GM21576 (cell line): ENCODE results near the gene GRIK5.
"Not testable (repeated sequence)": the region's sequence is repeated elsewhere in the genome, so short reads cannot be mapped to it uniquely, and the experiment has no call there.

ENCODE experiments used
- ATAC-seq: cut with Tn5 transposase; IDR thresholded peaks from one replicate; pipeline ENCODE4 v1.9.1; 2021; ENCODE audit warnings: mild to moderate bottlenecking, moderate library complexity; ENCODE audit not compliant: unreplicated experiment

GRIK5 gene

GRCh38 chr19:42051166-42052115, 18.6 kb downstream of the GRIK5 start:
- no peak for ATAC-seq

- ATAC-seq, result no peak
These were observed 21.0 kb downstream of the GRIK5 start for GRCh38 chr19:42048992-42049391.

- ATAC-seq, result no peak
These were observed 24.4 kb downstream of the GRIK5 start for GRCh38 chr19:42045575-42045974.

GRCh38 chr19:42042455-42043170, 27.4 kb downstream of the GRIK5 start:
- no peak for ATAC-seq

GRCh38 chr19:42040491-42040890, 29.5 kb downstream of the GRIK5 start:
- not testable (repeated sequence) for ATAC-seq

GRCh38 chr19:42040031-42040430, 30.0 kb downstream of the GRIK5 start:
- no peak for ATAC-seq

- ATAC-seq, result no peak
These were observed 31.3 kb downstream of the GRIK5 start for GRCh38 chr19:42038666-42039065.

GRCh38 chr19:42037649-42038048, 32.4 kb downstream of the GRIK5 start:
- no peak for ATAC-seq

GRCh38 chr19:42034640-42035391, 35.2 kb downstream of the GRIK5 start:
- ATAC-seq, result not testable (repeated sequence)

- no peak for ATAC-seq
These were observed 36.6 kb downstream of the GRIK5 start for GRCh38 chr19:42033413-42033812.

GRCh38 chr19:42032431-42032830, 37.6 kb downstream of the GRIK5 start:
- ATAC-seq, result no peak

- ATAC-seq, result no peak
These were observed 39.2 kb downstream of the GRIK5 start for GRCh38 chr19:42030645-42031440.

- no peak for ATAC-seq
These were observed 41.4 kb downstream of the GRIK5 start for GRCh38 chr19:42028304-42029216.

- no peak for ATAC-seq
These were observed 45.3 kb downstream of the GRIK5 start for GRCh38 chr19:42024622-42025111.

GRCh38 chr19:42023943-42024260, 46.1 kb downstream of the GRIK5 start:
- ATAC-seq, result no peak

GRCh38 chr19:42023121-42023942, 46.7 kb downstream of the GRIK5 start:
- ATAC-seq, result no peak

- ATAC-seq, result no peak
These were observed 47.4 kb downstream of the GRIK5 start for GRCh38 chr19:42022616-42023015.

- ATAC-seq, result no peak
These were observed 48.8 kb downstream of the GRIK5 start for GRCh38 chr19:42021185-42021584.
